ENCODE data around the gene CCDC30. TPM values are rescaled to one million over a fixed set of nuclear protein-coding genes. Genes with fewer than 3 reads are reported as not detected.
A peak's percentile ranks its signal among the peaks of the same experiment; 100 is the strongest.
"Not testable (repeated sequence)": the region's sequence is repeated elsewhere in the genome, so short reads cannot be mapped to it uniquely, and the experiment has no call there.

CCDC30 gene
- total RNA-seq, 2 experiments from 2014 or later, result 1.2 to 1.3 TPM

DNA sequence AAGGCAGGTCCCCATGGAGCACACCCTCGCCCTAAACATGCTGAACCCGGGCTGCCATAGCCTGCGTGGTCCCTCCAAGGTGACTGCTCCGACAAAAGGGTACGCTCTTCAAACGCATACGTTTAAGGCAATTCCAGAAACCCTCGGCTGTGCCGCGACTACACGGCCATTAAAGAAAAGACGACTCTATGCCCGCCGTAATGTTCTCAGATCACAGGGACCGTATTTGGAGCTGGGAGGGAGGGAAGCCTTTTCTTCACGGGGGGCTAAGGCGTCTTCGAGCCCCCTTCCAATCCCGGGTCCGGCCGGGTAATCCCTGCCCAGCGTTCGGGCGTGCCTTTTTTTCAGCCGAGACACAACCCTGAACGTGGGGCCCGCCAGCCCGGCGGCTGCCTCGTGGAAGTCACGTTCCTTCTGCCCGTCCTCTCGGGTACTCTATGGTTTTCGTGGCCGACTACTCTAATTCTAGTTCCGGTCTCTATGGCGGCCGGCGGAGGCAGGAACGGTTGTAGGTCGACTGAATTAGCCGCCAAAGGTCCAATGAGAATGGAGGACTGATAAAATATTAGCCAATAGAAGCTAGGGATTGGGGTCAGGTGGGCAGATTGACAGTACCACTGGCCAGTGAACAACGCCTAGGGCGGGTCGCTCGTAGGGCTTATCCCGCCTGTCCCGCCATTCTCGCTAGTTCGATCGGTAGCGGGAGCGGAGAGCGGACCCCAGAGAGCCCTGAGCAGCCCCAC is 218.8 kb downstream of the CCDC30 start, which contains the start of gene YBX1:
Gene YBX1 (plus strand): TSS at position 678 of the 743 bp plus-strand sequence. CDS start 148 bp downstream, outside the sequence.
- Histone ChIP-seq H3K9me3 (ENCODE audit: control insufficient read depth in 1 of 2, insufficient read depth in 1 of 2, low read length in 2 of 2) (no peaks in the 10 kb centered on the region), H3K4me1 (ENCODE audit: insufficient read depth, low read length) (peaks cover 36% of the 10 kb centered on the region), H3K4me3 (ENCODE audit: low read length) (peak within 1 kb of the TSS; percentile 80), H3K36me3 (ENCODE audit: insufficient read depth, low read length) (peaks cover 14% of the 10 kb centered on the region), H3K27ac (ENCODE audit: low read depth in 1 of 2, low read length in 2 of 2) (peak within 1 kb of the TSS; percentile 83 to 87), H3K27me3 (ENCODE audit: control insufficient read depth in 1 of 2, insufficient read depth in 2 of 2, low read length in 2 of 2) (no peaks in the 10 kb centered on the region)
- peak; percentile 90 for ATAC-seq (ENCODE audit: poor library complexity)
- DNase-seq, result peak; percentile 89 to 99 (median 93)
- ChIA-PET POLR2A (interaction anchor here (0.6 to 5.1 kb wide), 26 partner anchors 7 to 1990 kb away, joined by 3 to 171 read pairs (median 5); partner anchors contain the start of genes C1orf50, CCDC30, ERMAP and KDM4A), CTCF (interaction anchor here (4.7 kb wide), 1 partner anchor 25 kb away, joined by 21 read pairs; the partner anchor contains the start of gene PPIH)
- no peaks in the 10 kb centered on the region for H3K9me3 Mint-ChIP-seq
- TF ChIP-seq, protein P1, sequence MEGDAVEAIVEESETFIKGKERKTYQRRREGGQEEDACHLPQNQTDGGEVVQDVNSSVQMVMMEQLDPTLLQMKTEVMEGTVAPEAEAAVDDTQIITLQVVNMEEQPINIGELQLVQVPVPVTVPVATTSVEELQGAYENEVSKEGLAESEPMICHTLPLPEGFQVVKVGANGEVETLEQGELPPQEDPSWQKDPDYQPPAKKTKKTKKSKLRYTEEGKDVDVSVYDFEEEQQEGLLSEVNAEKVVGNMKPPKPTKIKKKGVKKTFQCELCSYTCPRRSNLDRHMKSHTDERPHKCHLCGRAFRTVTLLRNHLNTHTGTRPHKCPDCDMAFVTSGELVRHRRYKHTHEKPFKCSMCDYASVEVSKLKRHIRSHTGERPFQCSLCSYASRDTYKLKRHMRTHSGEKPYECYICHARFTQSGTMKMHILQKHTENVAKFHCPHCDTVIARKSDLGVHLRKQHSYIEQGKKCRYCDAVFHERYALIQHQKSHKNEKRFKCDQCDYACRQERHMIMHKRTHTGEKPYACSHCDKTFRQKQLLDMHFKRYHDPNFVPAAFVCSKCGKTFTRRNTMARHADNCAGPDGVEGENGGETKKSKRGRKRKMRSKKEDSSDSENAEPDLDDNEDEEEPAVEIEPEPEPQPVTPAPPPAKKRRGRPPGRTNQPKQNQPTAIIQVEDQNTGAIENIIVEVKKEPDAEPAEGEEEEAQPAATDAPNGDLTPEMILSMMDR (IDR thresholded peaks at IDR 0.05), result no peak
- H3K4me1 Mint-ChIP-seq (ENCODE audit: low read depth), result peaks cover 50% of the 10 kb centered on the region
- H3K36me3 Mint-ChIP-seq (ENCODE audit: low read depth), result peaks cover 38% of the 10 kb centered on the region
- intact Hi-C loops (cut with DNase I, micrococcal nuclease), result loop anchor here (1.0 to 10.0 kb wide), 12 partner anchors 23 to 1317 kb away; partner anchors contain the start of genes FOXJ3 (in 2 of the 2), PPCS (in 2 of the 2), ZMYND12 (in 2 of the 2) and C1orf50 (in 1 of the 2)
- no peaks in the 10 kb centered on the region for H3K27me3 Mint-ChIP-seq
- peak within 1 kb of the TSS; percentile 94 for H3K27ac Mint-ChIP-seq
- H3K4me3 Mint-ChIP-seq, result peak within 1 kb of the TSS; percentile 100

DNA sequence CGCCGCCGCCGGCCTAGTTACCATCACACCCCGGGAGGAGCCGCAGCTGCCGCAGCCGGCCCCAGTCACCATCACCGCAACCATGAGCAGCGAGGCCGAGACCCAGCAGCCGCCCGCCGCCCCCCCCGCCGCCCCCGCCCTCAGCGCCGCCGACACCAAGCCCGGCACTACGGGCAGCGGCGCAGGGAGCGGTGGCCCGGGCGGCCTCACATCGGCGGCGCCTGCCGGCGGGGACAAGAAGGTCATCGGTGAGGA is 219.3 kb downstream of the CCDC30 start:
- ChIA-PET CTCF (interaction anchor here (4.7 kb wide), 1 partner anchor 25 kb away, joined by 21 read pairs; the partner anchor contains the start of gene PPIH), POLR2A (interaction anchor here (0.6 to 5.1 kb wide), 26 partner anchors 8 to 1991 kb away, joined by 3 to 171 read pairs (median 5); partner anchors contain the start of genes C1orf50, CCDC30, ERMAP and KDM4A)
- H3K9me3 ChIP-seq (ENCODE audit: control insufficient read depth in 1 of 2, insufficient read depth in 1 of 2, low read length in 2 of 2); DNase-seq; H3K27me3 ChIP-seq (ENCODE audit: control insufficient read depth in 1 of 2, insufficient read depth in 2 of 2, low read length in 2 of 2); H3K27me3 Mint-ChIP-seq; H3K9me3 Mint-ChIP-seq: not testable (repeated sequence)
- Mint-ChIP-seq H3K27ac (peak overlapping the region; percentile 94), H3K4me3 (peak overlapping the region; percentile 100), H3K4me1 (ENCODE audit: low read depth) (peaks cover 55% of the 10 kb centered on the region), H3K36me3 (ENCODE audit: low read depth) (peaks cover 43% of the 10 kb centered on the region)
- peaks cover 41% of the 10 kb centered on the region for H3K4me1 ChIP-seq (ENCODE audit: insufficient read depth, low read length)
- H3K27ac ChIP-seq (ENCODE audit: low read depth in 1 of 2, low read length in 2 of 2), result peak overlapping the region; percentile 12 to 83
- peak overlapping the region; percentile 80 for H3K4me3 ChIP-seq (ENCODE audit: low read length)
- intact Hi-C loops (cut with DNase I, micrococcal nuclease), result loop anchor here (1.0 to 10.0 kb wide), 11 partner anchors 24 to 1318 kb away; partner anchors contain the start of genes FOXJ3 (in 2 of the 2), PPCS (in 2 of the 2), ZMYND12 (in 2 of the 2) and C1orf50 (in 1 of the 2)
- peak; percentile 9 for ATAC-seq (ENCODE audit: poor library complexity)
- peaks cover 14% of the 10 kb centered on the region for H3K36me3 ChIP-seq (ENCODE audit: insufficient read depth, low read length)

DNA sequence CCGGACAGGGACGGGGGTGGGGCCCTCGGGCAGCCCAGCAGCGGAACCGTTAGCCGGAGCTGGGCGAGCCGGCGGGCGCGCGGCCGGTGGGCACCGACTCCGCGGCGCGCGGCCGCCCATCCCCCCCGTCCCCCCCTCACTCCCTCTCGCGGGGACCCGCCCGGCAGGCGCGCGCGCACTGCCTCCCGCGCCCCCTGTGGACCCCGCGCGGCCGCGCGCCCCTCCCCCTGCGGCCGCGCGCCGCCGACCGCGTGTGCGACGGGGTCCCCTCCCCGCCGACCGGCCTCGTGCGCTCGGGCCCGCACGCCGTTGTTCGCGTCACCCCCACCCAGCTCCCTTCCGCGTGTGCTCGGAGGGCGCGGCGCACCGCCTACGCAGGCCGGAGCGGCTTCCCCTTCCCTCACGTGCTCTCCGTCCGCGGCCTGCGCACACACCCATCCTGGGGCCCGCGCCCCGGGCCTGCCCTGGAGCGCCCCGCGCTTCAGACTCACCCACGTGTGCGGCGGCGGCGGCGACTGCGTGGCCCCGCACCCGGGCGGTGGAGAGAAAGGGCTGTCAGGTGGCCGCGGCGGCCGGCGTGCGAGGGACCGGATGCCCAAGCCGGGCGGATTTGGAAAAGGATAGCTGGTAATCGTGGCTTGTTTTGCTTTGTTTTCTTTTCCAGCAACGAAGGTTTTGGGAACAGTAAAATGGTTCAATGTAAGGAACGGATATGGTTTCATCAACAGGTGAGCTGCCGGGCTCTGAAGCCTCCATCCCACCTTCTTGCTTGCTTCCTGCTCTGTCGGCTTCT is 219.8 kb downstream of the CCDC30 start:
- H3K4me3 Mint-ChIP-seq, result peak overlapping the region; percentile 94
- TF ChIP-seq, protein P1 (IDR thresholded peaks at IDR 0.05), result no peak
- peaks cover 60% of the 10 kb centered on the region for H3K4me1 Mint-ChIP-seq (ENCODE audit: low read depth)
- H3K27me3 ChIP-seq (ENCODE audit: control insufficient read depth in 1 of 2, insufficient read depth in 2 of 2, low read length in 2 of 2), result no peaks in the 10 kb centered on the region
- ChIA-PET CTCF (interaction anchor here (4.7 kb wide), 1 partner anchor 26 kb away, joined by 21 read pairs; the partner anchor contains the start of gene PPIH), POLR2A (interaction anchor here (0.6 to 5.1 kb wide), 28 partner anchors 8 to 1991 kb away, joined by 3 to 171 read pairs (median 5); partner anchors contain the start of genes C1orf50, CCDC30, ERMAP and KDM4A)
- intact Hi-C loops (cut with DNase I, micrococcal nuclease), result loop anchor here (1.0 to 10.0 kb wide), 11 partner anchors 25 to 1318 kb away; partner anchors contain the start of genes FOXJ3 (in 2 of the 2), PPCS (in 2 of the 2), ZMYND12 (in 2 of the 2) and C1orf50 (in 1 of the 2)
- peak overlapping the region; percentile 89 for H3K27ac Mint-ChIP-seq
- ATAC-seq (ENCODE audit: poor library complexity) (peak; percentile 21), DNase-seq (peak; percentile 26 to 90 (median 58))
- peak overlapping the region; percentile 80 for H3K4me3 ChIP-seq (ENCODE audit: low read length)
- H3K27me3 Mint-ChIP-seq, result no peaks in the 10 kb centered on the region
- no peaks in the 10 kb centered on the region for H3K9me3 ChIP-seq (ENCODE audit: control insufficient read depth in 1 of 2, insufficient read depth in 1 of 2, low read length in 2 of 2)
- H3K36me3 ChIP-seq (ENCODE audit: insufficient read depth, low read length), result peaks cover 20% of the 10 kb centered on the region
- H3K4me1 ChIP-seq (ENCODE audit: insufficient read depth, low read length), result peaks cover 46% of the 10 kb centered on the region
- H3K9me3 Mint-ChIP-seq, result no peaks in the 10 kb centered on the region
- H3K36me3 Mint-ChIP-seq (ENCODE audit: low read depth), result peaks cover 49% of the 10 kb centered on the region
- peak overlapping the region; percentile 36 to 62 for H3K27ac ChIP-seq (ENCODE audit: low read depth in 1 of 2, low read length in 2 of 2)

Measured in CD4-positive, alpha-beta T cell (primary cell).